GM19239 (cell line): ENCODE data around the gene HMGCS1.
A peak's percentile ranks its signal among the peaks of the same experiment; 100 is the strongest.
"Not testable (repeated sequence)": the region's sequence is repeated elsewhere in the genome, so short reads cannot be mapped to it uniquely, and the experiment has no call there.

Source experiments
- DNase-seq: peaks from one replicate; pipeline ENCODE4 v3.0.0; 2011; ENCODE audit warnings: low spot score; ENCODE audit not compliant: insufficient read length
- FAIRE-seq: peaks from 2 replicates; lab custom pipeline; 2011; peaks lifted over from hg19 to GRCh38; lab: Jason Lieb, UNC

HMGCS1 gene

DNA sequence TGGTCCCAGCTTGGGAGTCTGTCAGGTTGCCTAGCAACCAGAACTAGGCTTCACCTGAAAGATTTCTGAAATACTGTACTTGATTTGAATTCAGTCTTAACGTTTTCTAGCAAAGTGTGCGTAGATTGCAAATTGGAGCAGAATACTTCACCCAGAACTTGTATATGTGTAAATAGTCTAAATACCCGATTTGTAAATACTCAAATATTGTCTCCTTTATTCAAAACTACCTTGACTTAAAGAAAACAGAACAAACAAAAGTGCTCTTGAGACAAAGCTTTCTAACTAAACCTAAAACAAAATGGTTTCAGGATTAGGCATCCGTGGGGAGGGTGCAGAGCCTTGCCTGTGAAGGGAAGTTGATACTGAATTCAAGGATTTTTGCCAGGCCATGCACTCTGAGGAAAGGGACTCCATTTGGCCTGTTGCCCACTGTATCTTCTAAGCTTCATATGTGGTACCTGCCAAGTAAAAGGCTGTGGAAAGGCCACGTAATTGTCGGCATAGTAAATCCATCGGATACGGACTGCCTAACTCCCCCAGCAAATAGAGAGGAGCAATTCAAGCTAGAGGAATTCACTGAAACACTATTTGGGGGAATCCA is 744 bp upstream of the HMGCS1 start:
- FAIRE-seq = peak; percentile 11
- no peak for DNase-seq

- peak; percentile 81 for FAIRE-seq
Measured at GRCh38 chr5:43312699-43313034, 545 bp downstream of the HMGCS1 start.

DNA sequence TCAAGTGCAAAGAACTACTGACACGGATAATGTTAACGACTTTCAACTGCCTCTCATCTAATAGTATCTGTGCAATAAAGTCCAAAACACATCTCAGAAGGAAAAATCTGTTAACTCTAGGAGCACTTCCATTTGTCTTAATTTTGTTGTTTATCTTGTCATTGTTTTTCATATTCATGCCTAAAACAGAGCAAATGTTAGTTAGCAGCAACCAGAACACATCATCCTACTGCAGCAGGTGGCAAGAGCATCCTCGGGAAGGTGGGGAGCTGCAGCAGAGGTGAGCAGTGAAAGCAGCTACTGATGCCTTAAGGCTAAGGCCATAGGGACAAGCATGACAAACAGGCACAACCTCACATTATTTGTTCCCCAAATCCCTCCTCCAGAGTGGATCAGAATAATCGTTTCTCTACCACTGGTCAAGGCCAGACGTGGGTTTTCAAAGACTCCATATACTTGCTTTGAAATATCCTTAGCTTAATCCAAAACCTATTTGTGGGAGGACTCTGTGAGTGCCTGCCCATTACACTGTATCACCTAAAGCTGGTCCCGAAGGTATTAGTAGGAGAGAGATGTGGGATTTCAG is 1.0 kb downstream of the HMGCS1 start:
- peak; percentile 55 for FAIRE-seq
- DNase-seq = no peak

More at GRCh38 chr5:43312699-43313034, 545 bp downstream of the HMGCS1 start:
- DNase-seq = no peak

DNA sequence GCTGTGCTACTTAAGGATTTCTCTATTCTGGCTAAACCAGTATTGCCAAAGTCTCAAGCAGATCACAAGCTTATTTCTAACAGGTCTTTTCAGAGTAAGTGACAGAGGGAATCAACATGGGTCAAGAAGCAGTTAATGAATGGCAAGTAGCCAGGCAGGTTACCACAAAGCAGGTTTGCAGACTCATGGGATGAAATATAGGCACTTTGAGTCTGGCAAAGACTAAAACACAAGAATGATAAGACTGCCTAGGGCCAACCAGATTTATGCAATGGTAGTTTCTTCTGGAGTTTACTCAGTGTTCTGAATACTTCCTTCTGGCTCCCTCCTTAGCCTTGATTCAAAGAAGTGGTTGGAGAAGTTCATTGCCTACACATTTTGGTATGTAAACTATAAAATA is 3.6 kb downstream of the HMGCS1 start:
- DNase-seq (no peak), FAIRE-seq (peak; percentile 21)

DNA sequence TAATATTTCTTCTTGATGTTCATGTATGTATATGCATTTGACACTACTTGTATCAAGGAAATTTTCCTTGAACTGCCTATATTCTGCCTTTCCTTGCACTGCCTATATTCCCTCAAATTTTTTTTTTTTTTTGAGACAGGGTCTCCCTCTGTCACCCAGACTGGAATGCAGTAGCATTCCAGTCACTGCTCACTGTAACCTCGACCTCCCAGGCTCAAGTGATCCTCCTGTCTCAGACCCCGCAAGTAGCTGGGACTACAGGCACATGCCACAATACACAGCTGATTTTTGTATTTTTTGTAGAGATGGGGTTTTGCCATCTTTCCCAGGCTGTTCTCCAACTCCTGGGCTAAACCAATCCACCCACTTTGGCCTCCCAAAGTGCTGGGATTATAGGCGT is 4.1 kb downstream of the HMGCS1 start:
- FAIRE-seq = no peak

DNA sequence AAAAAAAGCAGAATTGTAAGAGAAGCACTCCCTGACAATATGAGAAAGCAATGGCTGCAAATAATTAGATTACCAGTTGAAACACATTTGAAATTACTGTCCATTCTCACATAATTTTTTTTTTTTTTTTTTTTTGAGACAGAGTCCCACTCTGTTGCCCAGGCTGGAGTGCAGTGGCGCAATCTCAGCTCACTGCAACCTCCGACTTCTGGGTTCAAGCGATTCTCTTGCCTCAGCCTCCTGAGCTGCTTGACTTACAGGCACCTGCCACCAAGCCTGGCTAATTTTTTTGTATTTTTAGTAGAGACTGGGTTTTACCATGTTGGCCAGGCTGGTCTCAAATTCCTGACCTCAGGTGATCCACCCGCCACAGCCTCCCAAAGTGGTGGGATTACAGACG is 6.3 kb downstream of the HMGCS1 start:
- not testable (repeated sequence) for FAIRE-seq

More for the DNA sequence above, 4.1 kb downstream of the HMGCS1 start:
- DNase-seq = no peak

GRCh38 chr5:43305948-43306565 is 7.2 kb downstream of the HMGCS1 start:
- peak; percentile 10 for DNase-seq
- FAIRE-seq = peak; percentile 23

More for the DNA sequence above, 6.3 kb downstream of the HMGCS1 start:
- DNase-seq = not testable (repeated sequence)

GRCh38 chr5:43304525-43304924 is 8.7 kb downstream of the HMGCS1 start:
- no peak for FAIRE-seq

DNA sequence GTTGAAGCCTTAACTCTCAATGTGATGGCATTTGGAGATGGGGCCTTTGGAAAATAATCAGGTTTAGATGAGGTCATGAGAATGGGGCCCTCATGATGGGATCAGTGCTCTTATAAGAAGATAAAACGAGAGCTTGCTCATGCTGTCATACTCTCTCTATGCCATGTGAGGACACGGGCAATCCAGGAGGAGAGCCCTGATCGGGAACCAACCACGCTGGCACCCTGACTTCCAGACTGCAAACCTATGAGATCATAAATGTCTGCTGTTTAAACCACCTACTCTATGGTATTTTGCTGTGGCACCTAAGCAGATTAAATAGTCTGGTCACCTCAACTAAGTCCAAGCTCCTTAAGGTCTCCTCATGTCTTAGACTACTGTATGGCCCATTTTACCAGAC is 10.0 kb downstream of the HMGCS1 start:
- FAIRE-seq (no peak), DNase-seq (no peak)

More at GRCh38 chr5:43304525-43304924, 8.7 kb downstream of the HMGCS1 start:
- DNase-seq = no peak

DNA sequence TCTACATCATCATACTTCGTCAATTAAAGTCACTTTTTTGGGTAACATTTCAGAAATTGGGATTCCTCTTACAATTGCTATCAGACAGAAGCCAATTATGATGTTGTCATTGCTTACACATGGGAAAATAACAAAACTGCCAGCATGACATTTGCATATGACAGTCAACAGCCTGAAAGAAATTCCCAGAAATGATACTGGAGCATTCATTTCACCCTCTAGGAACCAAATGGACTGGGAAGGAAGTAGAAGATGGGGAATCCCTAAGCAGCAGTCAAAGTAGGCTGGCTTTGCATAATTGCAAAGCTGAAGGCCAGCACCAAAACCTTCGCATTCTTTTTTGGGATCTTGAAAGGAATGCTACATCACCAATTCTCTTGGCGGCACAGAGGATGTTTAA is 10.7 kb downstream of the HMGCS1 start:
- no peak for DNase-seq
- FAIRE-seq = no peak

DNA sequence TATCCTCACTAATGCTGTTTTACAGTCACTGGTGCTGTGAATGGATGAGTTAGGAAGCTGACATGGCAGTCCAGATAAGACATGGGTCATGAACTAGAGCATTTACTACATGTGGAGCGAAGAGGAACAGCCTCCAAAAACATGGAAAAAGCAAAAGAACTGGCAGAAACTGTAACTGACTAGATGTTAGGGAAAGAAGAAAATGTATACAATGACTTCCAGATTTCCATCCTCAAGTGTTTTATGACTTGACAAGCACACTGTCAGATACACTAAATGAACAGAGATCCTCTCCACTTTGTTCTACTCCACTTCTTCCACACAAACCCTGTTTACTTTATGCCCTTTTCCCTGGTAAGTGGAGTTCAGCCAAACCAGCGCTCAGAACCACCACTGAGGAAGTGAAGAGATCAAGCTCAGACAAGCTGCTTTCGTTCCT is 11.5 kb downstream of the HMGCS1 start:
- FAIRE-seq (no peak), DNase-seq (no peak)

DNA sequence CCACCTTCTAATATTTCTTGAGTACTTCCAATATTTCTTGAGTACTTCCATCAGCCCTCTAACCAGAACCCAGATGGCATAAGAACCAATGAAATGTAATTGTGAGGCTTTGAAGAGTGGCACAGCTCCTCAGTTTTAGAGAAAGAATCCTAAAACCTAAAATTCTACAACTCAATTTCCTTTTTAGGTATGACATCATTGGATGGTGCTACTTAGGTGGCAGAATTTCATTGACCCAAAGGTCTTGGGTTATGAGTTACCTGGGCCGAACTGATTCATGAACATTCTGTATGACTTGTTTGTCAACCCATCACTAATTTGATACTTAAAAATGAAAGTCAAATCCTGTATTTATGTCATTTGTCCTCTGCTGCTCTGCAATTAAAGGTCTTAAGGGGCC is 13.1 kb downstream of the HMGCS1 start:
- FAIRE-seq (no peak), DNase-seq (no peak)

- FAIRE-seq (no peak), DNase-seq (no peak)
Measured at GRCh38 chr5:43298443-43298842, 14.8 kb downstream of the HMGCS1 start.

GRCh38 chr5:43296835-43297234 is 16.4 kb downstream of the HMGCS1 start:
- FAIRE-seq = no peak
- no peak for DNase-seq

DNA sequence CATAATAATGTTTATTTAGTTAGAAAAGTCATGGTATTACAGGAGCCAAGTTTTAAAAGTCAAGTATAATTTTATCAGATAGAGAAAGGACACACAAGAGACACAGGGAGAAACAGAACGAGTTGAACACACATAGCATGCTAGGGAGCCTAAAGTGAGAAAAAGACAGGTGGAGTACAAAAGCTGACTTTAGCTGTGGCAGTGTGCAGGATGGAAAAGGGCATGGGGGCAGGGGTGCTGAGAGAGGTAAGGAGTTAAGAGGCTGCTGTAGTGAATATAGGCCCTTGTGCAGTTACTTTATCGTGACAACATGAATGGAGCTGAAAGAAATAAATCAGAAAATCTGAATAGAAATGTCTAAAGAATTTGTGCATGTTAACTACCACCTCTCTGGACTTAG is 18.0 kb downstream of the HMGCS1 start:
- no peak for FAIRE-seq
- no peak for DNase-seq

DNA sequence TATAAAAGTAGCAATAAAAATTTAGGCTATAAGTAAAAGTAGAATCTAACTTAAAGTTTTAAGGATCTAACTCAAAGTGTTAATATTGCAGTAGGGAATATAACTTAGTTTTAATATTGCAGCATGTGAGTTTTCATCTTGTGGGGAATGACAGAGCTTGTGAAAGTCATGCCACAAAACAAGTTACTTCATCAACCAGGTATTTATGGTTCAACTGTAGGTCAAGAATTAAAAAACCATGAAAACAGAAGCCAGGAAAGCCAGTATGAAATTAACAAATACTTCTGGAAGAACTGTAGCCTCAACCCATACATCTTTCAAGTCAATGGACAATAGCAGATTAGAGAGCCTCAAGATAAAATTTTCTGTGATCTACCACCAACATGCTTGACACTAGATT is 19.0 kb downstream of the HMGCS1 start:
- FAIRE-seq (no peak), DNase-seq (no peak)

DNA sequence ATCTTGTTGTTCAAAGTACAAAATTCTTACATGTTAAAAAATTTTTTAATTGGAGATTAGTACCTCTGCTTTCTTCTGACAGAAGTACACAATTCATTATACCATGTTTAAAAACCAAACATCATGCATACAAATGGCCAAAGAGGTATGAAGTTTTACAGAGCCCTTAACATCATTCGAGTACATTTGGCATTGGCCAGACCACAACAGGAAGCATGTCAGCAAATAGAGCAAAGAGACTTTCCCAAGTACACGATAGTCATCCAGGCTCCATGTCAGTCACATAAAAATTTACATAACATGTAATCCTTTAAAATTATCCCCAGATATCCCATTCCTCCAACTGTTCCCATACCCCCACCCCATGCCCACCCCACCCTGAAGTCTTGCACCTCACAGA is 22.5 kb downstream of the HMGCS1 start:
- no peak for FAIRE-seq
- DNase-seq = no peak

GRCh38 chr5:43288269-43288831 is 24.9 kb downstream of the HMGCS1 start:
- FAIRE-seq (no peak), DNase-seq (no peak)

- FAIRE-seq = no peak
Measured at GRCh38 chr5:43287493-43287892, 25.7 kb downstream of the HMGCS1 start.

GRCh38 chr5:43286623-43287022 is 26.6 kb downstream of the HMGCS1 start:
- no peak for FAIRE-seq
- no peak for DNase-seq

More at GRCh38 chr5:43287493-43287892, 25.7 kb downstream of the HMGCS1 start:
- DNase-seq = no peak
